Tibial nerve (tissue), 4 donors: ENCODE measurements around the gene PCK2. TPM values are rescaled to one million over a fixed set of nuclear protein-coding genes. Genes with fewer than 3 reads are reported as not detected.

Experiments used
- DNase-seq, 2 donors: peaks; one replicate each; pipeline ENCODE4 v3.0.0-alpha.2; 2019; ENCODE audit warnings: low spot score in 2 of 2
- H3K27ac ChIP-seq, 4 donors: fragments of 200-600 bp; sonication (generic) in 3 of 4; one replicate each; pipeline ENCODE4 v1.5.1; 2017 to 2019; ENCODE audit warnings: mild to moderate bottlenecking in 1 of 4
- H3K27me3 ChIP-seq, 2 donors: fragments of 200-600 bp; sonication (generic) in 1 of 2; one replicate each; pipeline versions ENCODE4 v1.5.1 to v1.6.0; 2017 to 2019
- H3K36me3 ChIP-seq, 3 donors: fragments of 200-600 bp; sonication (generic); one replicate each; pipeline ENCODE4 v1.5.1; 2018 to 2019
- H3K4me1 ChIP-seq, 4 donors: fragments of 200-600 bp; sonication (generic) in 3 of 4; one replicate each; pipeline ENCODE4 v1.5.1; 2017 to 2019
- H3K4me3 ChIP-seq, 4 donors: fragments of 200-600 bp; sonication (generic) in 3 of 4; one replicate each; pipeline ENCODE4 v1.5.1; 2017 to 2019; ENCODE audit warnings: mild to moderate bottlenecking in 1 of 4, moderate library complexity in 1 of 4
- H3K9me3 ChIP-seq, 4 donors: fragments of 200-600 bp; sonication (generic) in 3 of 4; one replicate each; pipeline ENCODE4 v1.5.1; 2017 to 2019
- CTCF ChIP-seq, 5 experiments: fragments of 200-600 bp in 3 of 5; fragments of 450-650 bp in 2 of 5; sonication (generic) in 3 of 5; IDR thresholded peaks; one replicate each; pipeline ENCODE4 v1.5.1; 2016 to 2019; ENCODE audit warnings: antibody characterized with exemption in 5 of 5, mild to moderate bottlenecking in 3 of 5, moderate library complexity in 2 of 5
- EP300 ChIP-seq, 2 donors: sonication (generic); formaldehyde crosslinking; IDR thresholded peaks; one replicate each; pipeline ENCODE4 v1.6.1; 2017; ENCODE audit warnings: antibody characterized with exemption in 2 of 2, mild to moderate bottlenecking in 1 of 2
- POLR2A ChIP-seq, 2 donors: fragments of 450-650 bp; IDR thresholded peaks; one replicate each; pipeline ENCODE4 v1.6.1; 2017; ENCODE audit warnings: antibody characterized with exemption in 2 of 2, mild to moderate bottlenecking in 2 of 2, moderate library complexity in 2 of 2
- WGBS, 2 donors: methylation state at CpG; one replicate each; pipeline ENCODE4 v1.1.5; 2018; 5-methylcytosine and 5-hydroxymethylcytosine counted together
- total RNA-seq, 4 donors: library from RNA; depleted of rRNA; stranded (reverse); fragments of >200 nt; gene quantifications; one replicate each; pipeline ENCODE4 v1.1.0, GENCODE V29; 2016

PCK2 gene
- total RNA-seq, 4 donors from 2014 or later: 28.9 to 49.2 (median 34.3) TPM

- H3K9me3 ChIP-seq: no peaks in the 10 kb centered on the region
- peaks cover 0 to 51% (median 29%) of the 10 kb centered on the region in 4 donors for H3K4me1 ChIP-seq
Observed at GRCh38 chr14:24135834-24136683, 41.9 kb downstream of the PCK2 start, which contains the start of gene PSME1. TSS of gene PSME1 (plus strand) at chr14:24136194. CDS start at chr14:24136263, 69 bp downstream.

GRCh38 chr14:24136684-24137528 is 42.8 kb downstream of the PCK2 start:
- TF ChIP-seq EP300 (IDR thresholded peaks at IDR 0.05): no peak
- TF ChIP-seq CTCF (IDR thresholded peaks at IDR 0.05): no peak
- no peak for TF ChIP-seq POLR2A (IDR thresholded peaks at IDR 0.05)
- peak overlapping the region; percentile 76 to 97 (median 84) for H3K4me3 ChIP-seq
- H3K9me3 ChIP-seq: no peaks in the 10 kb centered on the region
- no peaks in the 10 kb centered on the region for H3K27me3 ChIP-seq
- H3K4me1 ChIP-seq: peaks cover 0 to 52% (median 29%) of the 10 kb centered on the region in 4 donors
- peak overlapping the region; percentile 89 to 99 (median 98) for H3K27ac ChIP-seq
- no peak for DNase-seq
- 37 to 38% methylated on average over 12 to 13 of the region's 13 CpGs for WGBS, 2 donors
- peaks cover 0 to 31% (median 14%) of the 10 kb centered on the region in 3 donors for H3K36me3 ChIP-seq

More at GRCh38 chr14:24135834-24136683, 41.9 kb downstream of the PCK2 start, which contains the start of gene PSME1:
- 0% methylated on average over 30 to 44 of the region's 75 CpGs for WGBS, 2 donors
- Histone ChIP-seq H3K27ac (peak within 1 kb of the TSS; percentile 89 to 99 (median 98)), H3K36me3 (peaks cover 0 to 38% (median 14%) of the 10 kb centered on the region in 3 donors), H3K27me3 (no peaks in the 10 kb centered on the region), H3K4me3 (peak within 1 kb of the TSS; percentile 76 to 97 (median 84))
- DNase-seq: peak; percentile 88 to 89
- TF ChIP-seq CTCF (IDR thresholded peaks at IDR 0.05) (peak in 1 of 5 experiments; percentile 19), EP300 (IDR thresholded peaks at IDR 0.05) (peak; percentile 52 to 90), POLR2A (IDR thresholded peaks at IDR 0.05) (peak; percentile 10 to 73)

GRCh38 chr14:24137529-24138395 is 43.7 kb downstream of the PCK2 start:
- peaks cover 0 to 24% (median 14%) of the 10 kb centered on the region in 3 donors for H3K36me3 ChIP-seq
- DNase-seq: no peak
- H3K27me3 ChIP-seq: no peaks in the 10 kb centered on the region
- peak overlapping the region in 2 of 4 donors; percentile 97 to 98 for H3K27ac ChIP-seq
- no peak overlapping the region for H3K4me3 ChIP-seq
- peaks cover 0 to 60% (median 32%) of the 10 kb centered on the region in 4 donors for H3K4me1 ChIP-seq
- no peak for TF ChIP-seq CTCF (IDR thresholded peaks at IDR 0.05)
- TF ChIP-seq POLR2A (IDR thresholded peaks at IDR 0.05): no peak
- TF ChIP-seq EP300 (IDR thresholded peaks at IDR 0.05): no peak
- WGBS, 2 donors: 78 to 82% methylated on average over 8 of the region's 8 CpGs
- H3K9me3 ChIP-seq: no peaks in the 10 kb centered on the region

- no peaks in the 10 kb centered on the region for H3K27me3 ChIP-seq
- H3K9me3 ChIP-seq: no peaks in the 10 kb centered on the region
- peaks cover 0 to 67% (median 32%) of the 10 kb centered on the region in 4 donors for H3K4me1 ChIP-seq
- H3K27ac ChIP-seq: peak overlapping the region in 2 of 4 donors; percentile 91 to 97
- H3K36me3 ChIP-seq: peaks cover 0 to 25% (median 14%) of the 10 kb centered on the region in 3 donors
- no peak for DNase-seq
- TF ChIP-seq CTCF (IDR thresholded peaks at IDR 0.05) (no peak), POLR2A (IDR thresholded peaks at IDR 0.05) (no peak), EP300 (IDR thresholded peaks at IDR 0.05) (no peak)
- H3K4me3 ChIP-seq: no peak overlapping the region
- WGBS, 2 donors: 60 to 70% methylated on average over 13 of the region's 13 CpGs
Observed at GRCh38 chr14:24138396-24139271, 44.5 kb downstream of the PCK2 start.
